Activated naive CD8-positive, alpha-beta T cell (primary cell): ENCODE data around the gene ADAMTS18.

Source experiments
- H3K27ac Mint-ChIP-seq: one replicate; pipeline ENCODE4 v1.8.0; 2021; ENCODE audit warnings: mixed read lengths
- H3K27me3 Mint-ChIP-seq: one replicate; pipeline ENCODE4 v1.8.0; 2021; ENCODE audit warnings: mixed read lengths
- H3K36me3 Mint-ChIP-seq: one replicate; pipeline ENCODE4 v1.8.0; 2021; ENCODE audit warnings: mixed read lengths
- H3K4me1 Mint-ChIP-seq: one replicate; pipeline ENCODE4 v1.8.0; 2021; ENCODE audit warnings: low read depth, mixed read lengths
- H3K4me3 Mint-ChIP-seq: one replicate; pipeline ENCODE4 v1.8.0; 2021; ENCODE audit warnings: mild to moderate bottlenecking, mixed read lengths
- H3K9me3 Mint-ChIP-seq: one replicate; pipeline ENCODE4 v1.8.0; 2021; ENCODE audit warnings: low read depth, mixed read lengths

Gene ADAMTS18

GRCh38 chr16:77449208-77449607, 14.4 kb upstream of the ADAMTS18 start:
- Mint-ChIP-seq H3K4me3 (no peak overlapping the region), H3K27ac (no peak overlapping the region), H3K9me3 (no peaks in the 10 kb centered on the region), H3K36me3 (no peaks in the 10 kb centered on the region), H3K27me3 (peaks cover 11% of the 10 kb centered on the region), H3K4me1 (no peaks in the 10 kb centered on the region)

GRCh38 chr16:77445324-77445723, 10.5 kb upstream of the ADAMTS18 start:
- Mint-ChIP-seq H3K4me3 (no peak overlapping the region), H3K4me1 (no peaks in the 10 kb centered on the region), H3K36me3 (no peaks in the 10 kb centered on the region), H3K27ac (no peak overlapping the region), H3K9me3 (no peaks in the 10 kb centered on the region), H3K27me3 (peaks cover 11% of the 10 kb centered on the region)

GRCh38 chr16:77444147-77444460, 9.3 kb upstream of the ADAMTS18 start:
- no peak overlapping the region for H3K4me3 Mint-ChIP-seq
- H3K9me3 Mint-ChIP-seq, result no peaks in the 10 kb centered on the region
- no peaks in the 10 kb centered on the region for H3K36me3 Mint-ChIP-seq
- H3K4me1 Mint-ChIP-seq, result no peaks in the 10 kb centered on the region
- no peak overlapping the region for H3K27ac Mint-ChIP-seq
- H3K27me3 Mint-ChIP-seq, result peaks cover 9% of the 10 kb centered on the region

- Mint-ChIP-seq H3K9me3 (no peaks in the 10 kb centered on the region), H3K27ac (no peak overlapping the region)
Observed at GRCh38 chr16:77443357-77444146, 8.7 kb upstream of the ADAMTS18 start.

GRCh38 chr16:77442078-77442477, 7.2 kb upstream of the ADAMTS18 start:
- H3K27me3 Mint-ChIP-seq, result peaks cover 10% of the 10 kb centered on the region
- no peaks in the 10 kb centered on the region for H3K36me3 Mint-ChIP-seq
- no peak overlapping the region for H3K4me3 Mint-ChIP-seq
- no peak overlapping the region for H3K27ac Mint-ChIP-seq
- H3K4me1 Mint-ChIP-seq, result no peaks in the 10 kb centered on the region
- no peaks in the 10 kb centered on the region for H3K9me3 Mint-ChIP-seq

More at GRCh38 chr16:77443357-77444146, 8.7 kb upstream of the ADAMTS18 start:
- Mint-ChIP-seq H3K4me3 (no peak overlapping the region), H3K36me3 (no peaks in the 10 kb centered on the region), H3K27me3 (peaks cover 9% of the 10 kb centered on the region), H3K4me1 (no peaks in the 10 kb centered on the region)

- H3K4me1 Mint-ChIP-seq, result no peaks in the 10 kb centered on the region
- no peaks in the 10 kb centered on the region for H3K9me3 Mint-ChIP-seq
- H3K4me3 Mint-ChIP-seq, result no peak overlapping the region
- H3K27me3 Mint-ChIP-seq, result peaks cover 12% of the 10 kb centered on the region
- H3K27ac Mint-ChIP-seq, result no peak overlapping the region
- no peaks in the 10 kb centered on the region for H3K36me3 Mint-ChIP-seq
Observed at GRCh38 chr16:77439106-77439505, 4.3 kb upstream of the ADAMTS18 start.

GRCh38 chr16:77437859-77438258, 3.0 kb upstream of the ADAMTS18 start:
- H3K9me3 Mint-ChIP-seq, result no peaks in the 10 kb centered on the region
- peaks cover 1% of the 10 kb centered on the region for H3K4me1 Mint-ChIP-seq
- no peak overlapping the region for H3K4me3 Mint-ChIP-seq
- H3K27ac Mint-ChIP-seq, result no peak overlapping the region
- peaks cover 20% of the 10 kb centered on the region for H3K27me3 Mint-ChIP-seq
- no peaks in the 10 kb centered on the region for H3K36me3 Mint-ChIP-seq

GRCh38 chr16:77435272-77435820, 512 bp upstream of the ADAMTS18 start:
- no peaks in the 10 kb centered on the region for H3K36me3 Mint-ChIP-seq
- H3K9me3 Mint-ChIP-seq, result no peaks in the 10 kb centered on the region
- peaks cover 1% of the 10 kb centered on the region for H3K4me1 Mint-ChIP-seq
- H3K4me3 Mint-ChIP-seq, result no peak overlapping the region
- H3K27me3 Mint-ChIP-seq, result peaks cover 26% of the 10 kb centered on the region
- no peak overlapping the region for H3K27ac Mint-ChIP-seq

GRCh38 chr16:77434022-77434529, 758 bp downstream of the ADAMTS18 start:
- Mint-ChIP-seq H3K4me3 (no peak overlapping the region), H3K36me3 (no peaks in the 10 kb centered on the region), H3K9me3 (peaks cover under 1% of the 10 kb centered on the region), H3K27me3 (peaks cover 30% of the 10 kb centered on the region), H3K27ac (no peak overlapping the region), H3K4me1 (peaks cover 1% of the 10 kb centered on the region)

- Mint-ChIP-seq H3K27ac (no peak overlapping the region), H3K4me1 (peaks cover 1% of the 10 kb centered on the region), H3K9me3 (peaks cover 5% of the 10 kb centered on the region), H3K4me3 (no peak overlapping the region), H3K27me3 (peaks cover 33% of the 10 kb centered on the region), H3K36me3 (no peaks in the 10 kb centered on the region)
Observed at GRCh38 chr16:77433146-77433545, 1.7 kb downstream of the ADAMTS18 start.

GRCh38 chr16:77432264-77432663, 2.6 kb downstream of the ADAMTS18 start:
- no peaks in the 10 kb centered on the region for H3K36me3 Mint-ChIP-seq
- H3K9me3 Mint-ChIP-seq, result peaks cover 5% of the 10 kb centered on the region
- peaks cover 32% of the 10 kb centered on the region for H3K27me3 Mint-ChIP-seq
- peaks cover 1% of the 10 kb centered on the region for H3K4me1 Mint-ChIP-seq
- H3K4me3 Mint-ChIP-seq, result no peak overlapping the region
- H3K27ac Mint-ChIP-seq, result no peak overlapping the region

GRCh38 chr16:77430787-77431585, 3.8 kb downstream of the ADAMTS18 start:
- Mint-ChIP-seq H3K4me1 (peaks cover 1% of the 10 kb centered on the region), H3K9me3 (peaks cover 5% of the 10 kb centered on the region), H3K4me3 (no peak overlapping the region), H3K27me3 (peaks cover 27% of the 10 kb centered on the region), H3K27ac (no peak overlapping the region), H3K36me3 (no peaks in the 10 kb centered on the region)

- Mint-ChIP-seq H3K9me3 (peaks cover 5% of the 10 kb centered on the region), H3K27ac (no peak overlapping the region), H3K27me3 (peaks cover 21% of the 10 kb centered on the region), H3K4me3 (no peak overlapping the region), H3K36me3 (no peaks in the 10 kb centered on the region), H3K4me1 (peaks cover 1% of the 10 kb centered on the region)
Observed at GRCh38 chr16:77430360-77430759, 4.5 kb downstream of the ADAMTS18 start.

GRCh38 chr16:77424871-77425604, 9.8 kb downstream of the ADAMTS18 start:
- Mint-ChIP-seq H3K4me1 (no peaks in the 10 kb centered on the region), H3K27ac (no peak overlapping the region), H3K27me3 (peaks cover 7% of the 10 kb centered on the region), H3K9me3 (peaks cover 5% of the 10 kb centered on the region), H3K36me3 (no peaks in the 10 kb centered on the region), H3K4me3 (no peak overlapping the region)
